HG03457 (cell line): ENCODE results near the gene PKP4.

Experiments used
- ATAC-seq: cut with Tn5 transposase; IDR thresholded peaks from one replicate; pipeline ENCODE4 v1.9.1; 2021; ENCODE audit warnings: moderate number of reproducible peaks; ENCODE audit not compliant: unreplicated experiment

PKP4 gene

DNA sequence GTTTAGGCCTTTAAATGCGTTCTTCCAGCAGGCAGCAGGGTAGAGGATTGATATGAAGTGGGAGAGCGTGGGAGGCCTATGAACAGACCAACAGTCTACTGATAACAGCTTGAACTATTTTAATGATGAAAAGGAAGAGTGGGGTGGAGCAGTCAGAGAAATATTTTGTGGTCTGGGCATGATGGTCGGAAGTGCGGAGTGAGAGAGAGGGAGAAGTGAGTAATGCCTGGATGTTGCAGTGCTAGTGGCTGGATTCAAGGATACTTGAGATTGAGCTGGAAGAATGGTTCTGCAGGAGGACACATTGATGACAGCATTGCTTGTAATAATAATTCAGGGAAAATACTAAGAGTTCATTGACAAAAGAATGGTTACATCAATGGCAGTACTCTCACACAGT, 187.4 kb downstream of the PKP4 start:
- no peak for ATAC-seq

DNA sequence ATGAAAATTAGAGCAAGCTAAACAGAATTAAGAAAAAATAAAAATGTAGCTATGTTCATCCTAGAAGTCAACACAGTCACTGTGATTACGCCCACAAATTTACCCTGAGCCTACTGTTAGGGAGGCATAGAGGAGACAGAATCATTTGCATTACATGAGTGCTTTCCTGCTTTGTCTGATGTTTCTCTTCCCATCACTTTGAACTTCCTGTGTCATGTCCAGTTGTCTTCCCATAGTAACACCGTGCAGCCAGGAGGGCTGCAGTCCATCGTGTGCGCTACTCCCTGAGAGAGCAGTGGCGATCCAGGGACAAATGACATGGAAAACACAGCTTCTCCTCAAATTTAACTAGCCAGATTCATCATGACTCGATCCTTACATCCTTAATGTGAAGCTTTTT, 188.5 kb downstream of the PKP4 start:
- no peak for ATAC-seq

DNA sequence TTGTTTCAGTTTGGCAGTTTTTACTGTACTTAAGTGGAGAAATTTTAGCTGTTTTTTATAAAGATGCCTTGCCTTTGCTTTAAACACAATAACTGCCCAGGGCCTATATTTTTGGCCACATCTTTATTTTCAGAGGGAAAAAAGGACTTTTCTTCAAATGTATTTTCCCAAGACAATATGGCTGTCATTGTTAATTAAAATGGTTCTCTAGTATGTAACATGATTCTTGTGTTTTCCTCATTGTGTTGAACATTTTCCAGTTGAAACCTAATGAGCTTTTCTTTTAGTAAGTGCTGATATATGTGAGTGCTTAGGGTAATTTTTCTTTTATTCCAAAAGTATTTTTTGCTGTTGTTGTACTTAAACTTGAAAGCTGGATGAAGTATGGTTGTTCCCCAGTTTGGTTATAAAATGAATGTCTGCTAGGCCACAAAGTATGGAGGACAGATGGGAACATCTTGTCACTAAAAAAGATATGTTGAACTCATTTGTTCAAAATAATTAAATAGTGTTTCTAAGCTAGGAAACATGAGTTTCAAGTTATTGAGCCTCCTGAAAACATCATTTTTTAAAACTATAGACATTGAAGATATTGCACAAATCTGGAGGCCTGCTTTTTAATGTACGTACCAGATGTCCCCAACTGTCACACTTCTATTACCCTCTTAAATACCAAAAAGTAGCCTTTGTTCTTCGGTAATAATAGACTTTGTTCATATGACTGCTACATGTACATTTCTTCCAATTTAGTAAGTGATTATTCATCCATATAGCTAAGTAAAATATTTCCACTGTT, 190.9 kb downstream of the PKP4 start:
- no peak for ATAC-seq

DNA sequence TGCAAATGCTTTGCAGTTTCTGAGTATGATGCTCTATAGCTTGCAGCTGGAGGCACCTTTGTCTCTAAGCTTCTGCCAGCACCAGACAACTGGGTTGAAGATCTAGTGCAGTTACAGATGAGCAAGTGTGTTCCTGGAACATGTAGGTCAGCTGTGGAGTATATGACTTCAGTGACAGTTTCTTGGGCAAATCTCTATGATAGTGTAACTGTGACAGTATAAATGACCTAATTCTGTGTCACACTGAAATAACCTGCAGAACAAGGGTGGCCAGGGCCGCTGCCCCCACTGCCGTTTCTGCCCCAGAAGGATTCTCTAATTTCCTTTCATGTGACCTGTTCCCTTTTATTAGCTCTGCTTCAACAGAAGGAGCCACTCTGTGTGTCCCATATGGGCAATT, 193.1 kb downstream of the PKP4 start:
- ATAC-seq: no peak

DNA sequence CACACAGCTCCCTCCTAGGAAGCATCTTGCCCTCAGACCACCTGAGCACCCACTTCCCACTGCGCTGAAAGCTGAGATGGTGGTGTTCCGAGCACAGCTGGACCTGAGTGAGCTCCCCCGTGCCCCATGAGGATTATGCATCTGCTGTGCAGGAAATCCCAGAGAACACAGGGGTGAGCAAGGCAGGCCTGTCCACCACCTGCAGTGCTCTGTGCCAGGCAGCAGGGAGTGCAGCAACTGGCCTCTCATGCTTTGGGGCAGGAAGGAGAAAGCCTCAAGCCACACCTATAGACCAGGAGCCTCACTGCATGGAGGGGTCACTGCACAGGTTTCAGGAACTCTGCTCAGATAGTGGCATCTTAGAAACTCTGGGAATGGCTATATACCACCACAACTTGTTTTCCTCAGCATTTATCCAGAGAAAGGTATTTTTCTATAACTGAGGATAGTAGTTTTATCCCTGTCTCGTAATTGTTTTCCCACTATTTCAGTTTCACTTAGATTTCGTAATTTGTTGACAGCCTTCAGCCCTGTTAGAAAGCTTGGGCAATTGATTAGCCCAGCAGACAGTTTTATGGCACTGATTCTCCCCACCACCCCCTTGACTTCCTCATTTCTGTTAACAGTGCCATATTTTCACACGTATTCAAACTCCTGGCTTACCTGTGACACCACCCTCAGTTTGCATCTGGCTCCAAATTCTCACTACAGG, 194.1 kb downstream of the PKP4 start:
- ATAC-seq: no peak

DNA sequence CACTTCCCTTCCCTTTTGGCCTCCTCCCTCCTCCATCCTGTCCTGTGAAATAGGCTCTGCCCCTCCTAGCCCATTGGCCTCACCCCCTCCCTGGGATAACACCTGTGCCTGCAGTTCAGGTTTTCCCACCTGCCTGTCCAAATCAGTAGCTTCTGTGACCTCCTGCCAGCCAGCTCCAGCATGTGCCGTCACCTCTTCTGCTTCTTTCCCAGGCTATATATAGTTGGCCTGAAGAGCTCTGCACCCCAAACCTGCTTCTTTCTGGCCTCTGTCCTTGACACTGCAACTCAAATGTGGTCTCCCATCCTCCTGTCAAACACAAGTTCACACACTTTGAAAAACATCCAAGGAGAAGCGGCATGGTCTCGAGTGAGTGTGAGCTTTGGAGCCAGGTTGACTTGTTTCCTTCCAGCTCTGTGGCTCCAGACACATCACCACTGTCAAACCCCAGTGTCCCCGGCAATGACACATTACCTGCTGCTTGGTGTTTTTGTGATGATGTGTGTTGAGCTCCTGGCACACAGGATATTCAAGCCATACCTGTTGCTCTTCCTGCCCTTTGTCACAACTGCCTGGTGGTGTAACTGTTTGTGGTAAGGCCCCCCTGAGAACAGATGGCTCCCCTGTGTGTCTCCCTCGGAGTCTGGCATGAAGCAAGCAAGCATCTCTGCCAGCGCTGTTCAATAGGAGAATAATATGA, 194.8 kb downstream of the PKP4 start:
- ATAC-seq: no peak

DNA sequence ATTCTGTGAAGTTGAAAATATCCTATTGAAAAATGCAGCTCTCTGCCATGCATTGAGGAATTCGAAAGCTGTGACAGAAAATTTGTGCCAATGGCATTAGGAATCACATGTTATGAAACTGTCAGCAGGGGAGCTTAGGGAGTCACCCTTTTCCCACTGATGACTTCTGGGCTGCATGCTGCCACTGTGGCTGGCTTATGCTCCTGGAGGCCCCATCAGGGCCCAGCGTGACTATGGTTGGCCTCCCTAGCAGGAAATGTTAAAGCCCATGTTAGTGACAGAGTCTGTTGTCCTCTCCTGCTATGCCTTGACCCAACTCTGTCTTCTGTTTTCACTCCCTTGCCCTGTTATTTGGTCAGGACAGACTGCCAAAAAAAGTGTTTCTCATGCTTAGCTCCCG, 198.9 kb downstream of the PKP4 start:
- ATAC-seq: no peak

DNA sequence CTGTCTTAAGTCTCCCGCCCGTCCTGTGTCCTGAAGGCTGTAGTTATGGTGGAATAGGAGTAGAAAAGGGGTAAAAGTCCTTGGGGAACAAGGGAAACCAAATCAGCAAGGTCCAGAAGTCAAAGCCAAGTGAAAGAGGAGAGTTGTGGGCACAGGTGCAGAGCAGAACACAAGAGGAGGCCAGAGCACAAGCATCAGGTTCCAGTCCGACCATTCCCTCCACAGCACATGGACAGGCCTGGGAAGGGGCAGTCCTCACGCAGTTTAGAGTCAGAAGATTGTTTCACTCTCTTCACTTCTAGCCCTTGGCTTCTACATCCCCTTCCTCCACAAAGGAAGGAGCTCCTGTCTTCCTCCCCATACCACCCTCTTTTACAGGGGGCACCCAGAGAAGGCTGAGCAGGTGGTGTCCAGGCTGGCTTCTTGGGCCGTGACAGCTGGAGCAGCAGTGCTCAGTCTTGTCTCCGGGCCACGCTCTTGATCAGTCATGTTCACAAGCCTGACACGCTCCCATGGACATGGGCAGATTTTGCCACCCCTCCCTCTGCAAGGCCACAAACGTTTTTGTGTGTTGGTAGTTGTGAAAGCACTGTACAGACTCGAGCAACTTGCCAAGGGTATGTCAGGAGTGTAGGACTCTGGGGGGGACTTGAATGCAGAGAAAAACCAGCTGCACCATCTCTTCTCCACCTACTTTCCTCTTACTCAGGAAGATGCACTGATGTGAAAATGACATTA, 199.9 kb downstream of the PKP4 start:
- no peak for ATAC-seq

DNA sequence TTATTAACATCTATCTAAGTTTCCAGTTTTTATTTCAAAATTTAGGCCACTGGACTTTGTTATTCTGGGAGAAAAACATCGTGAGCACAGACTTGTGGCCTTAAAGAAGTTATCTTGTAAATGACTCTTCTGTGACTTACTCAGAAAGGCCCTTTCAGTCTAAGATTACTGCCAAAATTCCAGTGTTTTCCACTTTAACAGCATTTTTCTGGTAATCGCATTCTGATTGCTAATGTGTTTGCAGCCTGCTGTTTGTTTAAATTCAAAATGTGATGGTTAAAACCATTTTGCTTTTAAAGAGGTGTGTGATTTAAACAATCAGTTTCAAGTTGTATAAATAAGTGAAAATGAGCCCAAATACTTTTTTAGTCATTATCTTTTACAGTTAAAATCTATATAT, 201.6 kb downstream of the PKP4 start:
- ATAC-seq: no peak

DNA sequence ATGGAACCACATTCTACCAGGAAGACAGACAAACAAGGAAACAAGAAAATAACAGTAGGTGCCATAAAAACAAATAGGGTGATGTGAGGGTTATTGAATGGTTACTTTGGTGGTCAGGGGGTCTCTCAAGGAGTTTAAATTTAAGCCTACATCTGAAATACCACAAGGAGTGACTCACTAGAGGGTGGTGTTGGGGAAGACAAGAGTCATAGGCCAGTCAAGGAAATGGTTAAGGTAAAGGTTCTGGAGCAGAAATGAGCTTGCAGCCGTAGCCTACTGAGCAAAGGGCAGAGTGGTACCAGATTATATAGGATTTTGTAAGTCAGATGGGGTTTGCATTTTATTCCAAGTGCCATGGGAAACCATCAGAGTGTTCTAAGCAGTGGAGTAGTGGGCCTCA, 202.7 kb downstream of the PKP4 start:
- no peak for ATAC-seq

DNA sequence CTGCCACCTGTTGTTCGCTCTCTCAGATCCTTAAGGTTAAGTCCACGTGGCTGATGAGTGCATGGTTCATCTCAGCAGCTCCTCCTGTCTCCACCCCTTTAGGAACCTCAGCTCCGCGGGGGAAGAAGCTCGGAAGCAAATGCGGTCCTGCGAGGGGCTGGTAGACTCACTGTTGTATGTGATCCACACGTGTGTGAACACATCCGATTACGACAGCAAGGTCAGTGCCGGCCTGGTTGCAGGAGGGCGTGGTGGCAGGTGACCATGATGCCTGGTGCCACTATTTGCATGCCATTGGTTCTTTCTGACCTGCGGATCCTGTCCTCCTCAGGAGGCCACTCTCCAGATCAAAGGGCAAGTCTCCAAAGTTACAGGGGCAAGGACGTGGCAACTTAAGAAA, 204.5 kb downstream of the PKP4 start:
- no peak for ATAC-seq

DNA sequence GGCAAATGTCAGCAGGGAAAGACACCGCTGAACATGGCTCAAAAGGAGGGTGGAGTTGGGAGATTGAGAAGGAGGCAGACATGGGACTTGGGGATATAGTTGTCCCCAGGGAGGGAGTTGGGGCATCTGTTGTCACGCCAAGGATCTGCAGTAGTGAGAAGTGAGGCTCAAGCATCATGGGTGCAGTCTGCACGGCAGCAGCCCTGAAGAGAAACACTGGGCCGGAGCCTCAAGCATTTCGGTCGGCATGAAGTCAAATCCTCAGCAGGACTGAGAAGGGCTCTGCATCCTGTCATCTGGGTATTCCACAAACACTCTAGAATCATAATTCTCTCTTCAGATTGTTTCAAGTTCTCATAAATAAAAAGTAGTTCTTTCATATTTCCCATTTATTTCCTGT, 205.7 kb downstream of the PKP4 start:
- no peak for ATAC-seq

DNA sequence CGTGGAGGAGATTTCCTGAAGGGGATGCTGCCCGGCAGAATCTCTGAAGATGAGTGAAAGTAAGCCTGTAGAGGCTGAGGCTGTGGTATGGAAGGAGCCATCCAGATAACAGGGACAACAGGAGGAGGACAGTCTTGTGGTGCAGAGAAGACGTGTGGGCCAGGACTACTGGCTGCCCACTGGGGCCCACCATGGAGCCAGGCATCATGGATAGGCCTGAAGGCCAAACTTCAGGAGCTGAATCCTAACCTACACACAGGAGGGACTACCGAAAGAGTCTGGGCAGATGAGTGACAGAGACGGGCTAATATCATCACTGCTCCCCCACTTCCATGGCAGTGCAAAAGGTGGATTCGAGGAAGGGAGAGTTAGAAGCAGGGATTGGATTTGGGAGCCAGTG, 207.0 kb downstream of the PKP4 start:
- ATAC-seq: no peak

DNA sequence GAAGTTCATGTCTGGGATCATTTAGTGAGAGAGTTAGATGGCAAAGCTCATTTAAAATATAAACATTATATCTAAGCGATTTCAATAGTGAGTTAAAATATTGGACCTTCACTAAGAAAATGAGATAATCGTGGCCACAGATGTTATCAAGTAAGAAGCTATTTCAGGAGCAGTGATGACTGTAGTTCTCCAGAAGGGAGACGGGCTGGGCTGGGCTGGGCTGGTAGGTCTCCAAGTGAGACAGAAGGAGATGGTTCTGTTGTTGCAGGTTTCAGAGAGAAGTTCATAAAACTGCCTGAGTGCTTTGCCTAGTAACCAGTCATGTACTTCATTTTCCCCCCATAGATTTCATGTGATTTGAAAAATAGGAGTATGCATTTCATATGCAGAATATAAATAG, 208.2 kb downstream of the PKP4 start:
- ATAC-seq: no peak

DNA sequence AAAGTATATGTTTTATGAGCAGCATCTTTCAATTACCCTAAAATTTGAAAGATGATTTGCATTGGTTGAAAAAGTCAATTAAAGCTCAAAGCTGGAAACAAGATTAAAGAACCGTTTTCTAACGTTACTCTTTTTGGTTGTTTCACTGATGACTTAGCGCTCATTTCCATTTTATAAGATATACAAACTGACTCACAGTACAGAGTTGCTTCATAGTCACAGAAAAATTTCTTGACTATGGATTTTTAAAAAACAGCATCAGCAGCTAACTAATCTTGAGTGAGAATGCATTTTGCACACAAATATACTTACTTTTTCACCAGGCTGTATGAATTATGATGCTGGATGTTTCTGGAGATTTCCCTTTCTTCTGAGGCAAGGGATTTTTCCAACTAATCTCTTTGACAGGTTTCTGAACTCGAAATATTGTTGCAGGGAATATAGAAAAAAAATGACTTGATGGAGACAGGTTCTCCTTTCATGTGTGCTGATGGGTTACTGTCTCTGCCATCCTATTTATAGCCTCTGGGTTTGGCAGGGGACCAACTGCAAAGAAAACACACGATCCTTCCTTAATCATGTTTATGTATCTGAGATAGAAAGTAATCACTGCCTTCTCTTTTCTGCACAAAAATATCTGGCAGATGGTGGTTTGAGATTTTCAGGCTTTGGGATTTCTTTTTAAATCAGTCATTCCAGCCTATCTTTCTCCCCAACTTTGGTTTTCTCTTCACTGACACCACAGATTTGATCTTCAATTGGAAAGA, 209.0 kb downstream of the PKP4 start:
- ATAC-seq: no peak

DNA sequence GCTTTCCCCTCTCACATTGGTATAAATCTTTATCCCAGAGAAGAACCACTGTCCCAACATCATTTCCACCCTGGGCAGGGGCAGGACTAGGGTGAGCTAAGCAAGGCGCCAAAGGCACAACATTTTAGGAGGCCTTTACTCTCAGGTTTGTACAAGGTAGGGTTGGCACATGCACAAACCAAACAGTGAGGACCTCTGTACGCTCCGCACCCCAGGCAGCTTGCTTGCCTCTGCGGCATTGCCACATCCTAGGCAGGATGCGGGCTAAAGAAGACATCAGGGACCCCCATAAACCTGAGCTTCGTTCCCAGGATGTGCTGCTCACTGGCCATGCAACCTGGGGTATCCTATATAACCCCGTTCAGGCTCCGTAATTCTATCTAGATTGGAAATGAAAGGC, 210.2 kb downstream of the PKP4 start:
- no peak for ATAC-seq

DNA sequence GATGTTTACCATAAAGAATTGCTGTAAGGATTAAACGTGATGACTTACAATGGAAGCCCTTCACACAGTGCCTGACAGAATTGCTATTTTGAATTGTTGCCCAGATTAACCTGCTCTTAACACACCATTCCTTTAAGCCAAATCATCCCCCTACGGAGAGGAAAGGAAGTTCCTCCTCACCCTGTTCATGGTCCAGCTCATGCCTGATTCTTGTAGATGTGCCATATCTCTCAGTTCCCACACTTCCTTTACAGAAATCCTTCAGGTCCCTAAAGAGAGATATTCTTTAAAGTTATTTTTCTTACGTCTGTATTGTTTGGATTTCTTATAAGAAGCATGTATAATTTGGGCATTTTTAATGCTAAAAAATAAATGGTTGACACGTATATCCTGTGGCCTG, 210.8 kb downstream of the PKP4 start:
- ATAC-seq: no peak

DNA sequence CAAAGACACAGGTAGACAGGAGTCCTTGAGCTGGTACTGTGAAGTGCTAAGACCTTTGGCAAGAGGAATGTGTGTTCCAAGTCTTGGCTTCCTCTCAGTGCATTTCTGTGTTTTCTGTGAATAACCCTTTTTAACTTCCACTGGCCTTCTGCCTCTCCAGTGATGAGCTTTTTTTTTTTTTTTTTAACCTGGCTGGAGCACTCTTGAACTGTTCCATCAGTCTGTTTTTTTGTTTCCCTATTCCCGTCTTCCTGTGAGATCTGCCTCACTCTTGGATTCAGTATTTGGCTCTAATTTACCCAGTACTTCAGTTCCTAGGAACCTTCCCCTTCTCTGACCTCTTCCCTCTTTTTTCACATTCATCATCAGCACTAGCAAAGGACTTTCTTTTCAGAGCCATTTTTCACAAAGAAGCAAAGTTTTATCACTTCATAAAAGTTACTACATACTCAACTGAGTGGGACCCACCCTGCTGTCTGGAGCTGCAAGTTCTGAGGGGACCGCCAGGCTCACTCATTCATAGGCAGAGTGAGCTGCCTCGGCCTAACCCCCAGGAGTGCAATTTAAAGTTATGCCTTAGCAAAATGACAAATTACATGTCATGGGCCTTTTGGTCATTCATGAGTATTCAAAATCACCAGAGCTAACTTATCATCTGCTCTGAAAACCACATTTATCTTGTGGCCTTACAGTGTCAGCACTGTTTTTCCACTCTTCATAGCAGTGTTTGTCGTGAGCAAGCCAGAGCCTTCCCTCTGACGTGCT, 211.4 kb downstream of the PKP4 start:
- no peak for ATAC-seq

DNA sequence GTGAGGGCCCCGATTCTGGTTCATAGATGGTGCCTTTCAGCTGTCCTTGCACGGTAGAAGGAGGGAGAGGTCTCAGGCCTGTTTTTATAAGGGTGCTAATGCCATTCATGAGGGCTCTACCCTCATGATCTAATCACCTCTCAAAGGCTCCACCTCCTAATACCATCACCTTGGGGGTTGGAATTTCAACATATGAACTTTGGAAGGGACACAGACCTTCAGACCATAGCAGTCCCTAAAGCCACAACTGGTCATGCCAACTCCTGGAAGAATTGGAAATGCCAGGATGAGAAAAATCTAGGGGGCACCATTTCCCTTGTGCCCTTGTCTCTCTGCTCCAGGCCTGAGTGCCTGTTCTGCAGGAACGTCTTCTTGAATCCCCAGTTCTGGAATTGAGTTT, 213.5 kb downstream of the PKP4 start:
- ATAC-seq: no peak
